SK-MEL-5 (cell line): ENCODE data around the gene FCER1A. TPM values are rescaled to one million over a fixed set of nuclear protein-coding genes. Genes with fewer than 3 reads are reported as not detected.
"Not testable (repeated sequence)": the region's sequence is repeated elsewhere in the genome, so short reads cannot be mapped to it uniquely, and the experiment has no call there.

Experiments used
- DNase-seq: peaks from one replicate; pipeline ENCODE4 v3.0.0-alpha.2; 2016; ENCODE audit warnings: low read depth, low spot score
- in situ Hi-C: cut with HindIII; loops from 2 replicates; pipeline ENCODE4 v1.10.0; 2016; ENCODE audit warnings: low sequenced_read_pairs, high pct_unique_total_duplicates, low pct_unique_long_range_greater_than_20kb
- total RNA-seq: library from RNA; depleted of rRNA; stranded (reverse); fragments of >200 nt; shearing (Covaris generic); gene quantifications from 2 replicates; pipeline ENCODE4 v1.2.3, GENCODE V29; 2014; rRNA removed

FCER1A gene
- total RNA-seq, 1 experiment from 2014 or later: not detected

- no peak for DNase-seq
- in situ Hi-C loops: no loop called here
Observed at GRCh38 chr1:159339536-159339935, 37.4 kb downstream of the FCER1A start.

DNA sequence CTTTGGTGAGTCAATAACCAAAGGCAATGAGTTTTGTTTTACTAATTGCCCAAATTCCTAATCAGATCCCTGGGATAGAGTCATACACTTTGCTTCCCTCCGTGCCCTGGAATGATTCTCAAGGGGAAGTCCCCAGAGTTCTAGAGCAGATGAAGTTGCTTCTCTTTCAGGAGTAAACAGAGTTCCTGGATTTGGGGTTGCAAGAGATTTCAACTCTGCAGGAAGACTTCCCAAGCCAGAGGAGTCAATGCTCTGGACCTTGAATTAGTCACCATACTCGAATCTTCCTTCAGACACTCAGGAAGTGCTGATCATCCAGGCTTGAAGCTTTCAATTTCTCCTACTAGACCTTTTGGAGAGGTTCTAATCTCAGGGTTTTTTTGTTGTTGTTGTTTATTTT is 39.6 kb downstream of the FCER1A start:
- DNase-seq: no peak
- in situ Hi-C loops: no loop called here

DNA sequence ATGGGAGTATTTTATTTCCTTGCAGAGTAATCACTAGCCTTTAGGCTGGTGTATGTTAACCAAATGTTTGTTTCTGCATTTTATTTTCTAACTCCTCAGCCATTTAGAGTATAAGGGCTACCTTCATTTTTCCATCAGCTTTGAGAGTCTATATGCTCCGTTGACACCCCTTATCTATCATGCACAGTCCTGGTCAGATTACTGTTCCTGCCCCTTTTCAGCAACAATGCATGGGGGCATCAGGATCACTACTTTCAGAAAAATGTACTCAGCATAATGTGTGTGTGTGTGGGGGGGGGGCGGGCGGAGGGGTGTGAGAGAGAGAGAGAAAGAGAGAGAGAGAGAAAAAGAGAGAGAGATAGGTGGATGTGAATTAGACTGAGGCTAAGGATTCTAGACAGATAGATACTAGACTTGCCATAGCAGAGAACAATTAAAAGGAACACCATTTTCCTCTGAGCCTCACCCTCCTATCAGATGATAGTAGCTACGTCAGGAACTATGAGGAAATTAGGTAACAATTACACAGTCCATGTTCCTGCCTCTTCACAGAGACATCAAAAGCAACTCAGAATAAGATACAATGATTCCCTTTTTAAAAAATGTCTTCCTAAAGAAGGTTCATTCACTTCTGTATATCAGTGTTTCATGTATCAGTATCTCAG is 40.8 kb downstream of the FCER1A start:
- in situ Hi-C loops: no loop called here

DNA sequence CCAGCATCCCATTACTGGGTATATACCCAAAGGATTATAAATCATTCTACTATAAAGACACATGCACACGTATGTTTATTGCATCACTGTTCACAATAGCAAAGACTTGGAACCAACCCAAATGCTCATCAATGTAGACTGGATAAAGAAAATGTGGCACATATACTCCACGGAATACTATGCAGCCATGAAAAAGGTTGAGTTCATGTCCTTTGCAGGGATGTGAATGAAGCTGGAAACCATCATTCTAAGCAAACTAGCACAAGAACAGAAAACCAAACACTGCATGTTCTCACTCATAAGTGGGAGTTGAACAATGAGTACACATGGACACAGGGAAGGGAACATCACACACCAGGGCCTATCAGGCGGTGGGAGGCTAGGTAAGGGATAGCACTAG is 47.2 kb downstream of the FCER1A start:
- DNase-seq, in situ Hi-C loops: not testable (repeated sequence)

More for the DNA sequence above, 40.8 kb downstream of the FCER1A start:
- DNase-seq: no peak

DNA sequence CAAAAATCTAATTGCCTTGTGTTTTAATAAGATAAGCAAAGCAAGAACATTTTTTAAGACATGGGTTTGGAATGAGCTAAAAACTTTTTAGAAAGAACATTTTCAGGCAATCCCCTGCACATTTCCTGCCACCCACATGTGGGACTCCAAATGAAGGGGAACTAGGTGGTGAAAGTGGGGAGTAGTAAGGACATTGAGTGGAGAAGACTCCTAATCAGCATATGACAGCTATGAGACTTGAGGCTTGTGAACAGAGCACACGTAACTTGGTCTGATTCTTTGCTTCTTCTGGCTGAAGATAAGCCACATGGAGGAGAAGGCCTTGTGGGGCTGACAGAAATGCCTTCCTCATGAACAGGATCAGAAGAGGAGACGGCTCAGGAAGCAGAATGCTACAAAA is 50.3 kb downstream of the FCER1A start:
- in situ Hi-C loops: no loop called here

More for the DNA sequence above, 50.3 kb downstream of the FCER1A start:
- DNase-seq: no peak

Other genes with a start within 250 kb of the FCER1A start
- gene AIM2, start 225.6 kb upstream of the FCER1A start, total RNA-seq: 2.9 and 3.1 TPM in 2 replicates
- 1.5 and 1.7 TPM in 2 replicates for gene CADM3, start 130.7 kb upstream of the FCER1A start, total RNA-seq
- gene ACKR1, start 97.5 kb upstream of the FCER1A start, total RNA-seq: not detected in 2 replicates
- not detected in 2 replicates for gene OR10J4, start 129.9 kb downstream of the FCER1A start, total RNA-seq
- gene OR10J1, start 137.4 kb downstream of the FCER1A start, total RNA-seq: not detected in 2 replicates
- not detected in 2 replicates for gene OR10J5, start 233.7 kb downstream of the FCER1A start, total RNA-seq